IPS-18c (cell line): Measurements from ENCODE around the gene HSD17B2.

Source experiments
- H3K4me3 ChIP-seq: 2 replicates; pipeline ENCODE4 v1.7.0; 2013; ENCODE audit warnings: low read depth, mild to moderate bottlenecking, low read length, moderate library complexity; ENCODE audit not compliant: insufficient read depth
- H3K9me3 ChIP-seq: one replicate; pipeline ENCODE4 v1.6.1; 2013; ENCODE audit warnings: mild to moderate bottlenecking, low read length, moderate library complexity; ENCODE audit not compliant: control insufficient read depth, insufficient read depth

The HSD17B2 gene

DNA sequence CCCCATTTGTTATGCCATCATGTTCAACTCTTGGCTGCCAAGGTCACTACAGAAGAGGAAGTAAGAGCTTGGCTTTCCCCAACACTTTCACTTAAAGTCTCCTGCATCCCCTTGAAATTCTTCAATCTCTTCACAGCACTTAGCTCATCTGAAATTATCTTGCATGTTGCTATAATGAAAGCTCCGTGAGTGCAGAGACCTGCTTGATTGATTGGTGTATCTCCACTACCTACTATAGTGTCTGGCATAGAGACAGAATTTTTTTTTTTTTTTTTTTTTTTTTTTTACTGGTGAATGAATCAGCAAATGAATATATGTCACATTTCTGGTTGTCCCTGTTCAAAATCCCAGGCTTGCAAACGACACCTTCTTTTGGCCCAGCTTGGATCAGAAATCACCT, 21.9 kb upstream of the HSD17B2 start:
- Histone ChIP-seq H3K4me3 (no peak overlapping the region), H3K9me3 (peaks cover 11% of the 10 kb centered on the region)

DNA sequence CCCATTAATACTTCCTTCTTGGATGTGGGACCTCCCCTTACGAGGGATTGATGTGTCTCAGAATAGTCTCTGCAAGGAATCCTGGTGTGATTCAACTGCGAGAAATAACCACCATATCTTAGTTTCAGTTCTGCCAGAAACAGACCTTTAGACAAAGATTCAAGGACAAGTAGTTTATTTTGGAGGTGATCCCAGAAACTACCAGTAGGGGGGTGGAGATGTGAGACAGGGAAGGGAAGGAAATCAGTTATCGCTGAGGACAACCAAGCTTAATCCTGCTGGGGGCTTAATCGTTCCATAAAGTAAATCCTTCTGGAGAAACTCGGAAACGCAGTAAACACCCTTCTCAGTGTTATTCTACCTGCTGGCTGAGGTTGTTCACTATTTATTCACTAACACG, 18.8 kb upstream of the HSD17B2 start:
- Histone ChIP-seq H3K9me3 (no peaks in the 10 kb centered on the region), H3K4me3 (no peak overlapping the region)

DNA sequence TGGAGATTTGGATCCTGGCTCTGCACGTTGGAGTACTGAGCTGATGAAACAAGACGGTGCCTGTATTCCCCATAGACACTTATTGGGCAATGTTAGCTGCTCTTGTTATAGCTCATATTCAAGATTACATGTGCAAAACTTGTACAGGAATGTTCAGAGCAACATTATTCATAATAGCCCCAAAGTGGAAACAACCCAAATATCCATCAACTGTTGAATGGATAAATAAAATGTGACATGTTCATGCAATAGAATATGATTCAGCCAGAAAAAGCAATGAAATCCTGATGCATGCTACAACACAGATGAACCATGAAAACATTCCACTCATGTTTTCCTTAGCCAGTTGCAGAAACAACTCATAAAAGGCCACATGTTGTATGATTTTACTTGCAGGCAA, 18.1 kb upstream of the HSD17B2 start:
- Histone ChIP-seq H3K9me3 (no peaks in the 10 kb centered on the region), H3K4me3 (no peak overlapping the region)

DNA sequence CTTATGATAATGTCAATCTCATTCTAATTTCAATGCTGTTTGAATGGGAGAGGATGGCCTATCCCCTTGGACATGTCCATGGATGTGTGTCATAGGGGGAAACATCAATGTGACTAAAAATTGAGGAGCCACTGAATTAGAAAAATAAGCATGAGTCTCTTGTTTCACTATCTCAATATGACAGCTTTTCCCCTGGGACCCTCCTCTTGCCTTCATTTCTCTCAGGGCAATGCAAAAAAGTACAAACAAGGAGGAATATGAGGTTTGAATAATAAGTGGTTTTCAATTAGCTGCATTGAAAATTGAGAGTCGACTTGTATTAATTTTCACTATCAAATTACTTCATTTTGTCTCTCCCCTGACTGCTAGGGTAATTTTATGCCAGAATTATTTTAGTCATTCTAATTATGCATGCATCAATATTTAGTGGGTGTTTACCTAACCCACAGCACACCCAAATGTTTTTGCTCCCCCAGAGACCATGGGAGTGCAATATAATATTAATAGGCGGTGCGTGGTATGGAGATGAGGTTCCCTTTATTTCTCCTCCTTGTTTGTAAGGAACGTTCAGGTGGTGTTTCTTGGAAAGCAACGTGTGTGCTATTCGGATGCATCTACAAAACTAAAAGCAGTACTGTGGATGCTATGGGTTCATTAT, 17.0 kb upstream of the HSD17B2 start:
- no peak overlapping the region for H3K4me3 ChIP-seq
- H3K9me3 ChIP-seq: no peaks in the 10 kb centered on the region

DNA sequence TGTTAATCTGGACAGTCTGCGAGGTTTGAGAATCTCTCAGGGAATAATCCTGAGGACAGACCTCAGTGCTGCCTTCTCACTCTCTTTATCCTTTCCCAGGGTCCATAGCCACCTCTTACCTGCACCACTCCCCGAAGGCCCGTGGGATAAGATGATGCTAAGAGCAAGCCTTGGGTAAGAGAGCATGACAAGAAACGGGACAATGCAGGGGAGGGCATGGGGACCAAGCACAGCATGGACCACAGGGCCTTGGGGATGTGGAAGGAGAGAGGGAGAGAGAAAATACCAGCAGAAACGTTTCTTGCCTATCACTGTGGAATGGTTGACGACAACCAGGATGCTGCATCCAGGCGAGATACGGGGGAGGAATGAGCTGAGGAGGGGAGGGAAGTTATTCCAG, 15.5 kb upstream of the HSD17B2 start:
- H3K4me3 ChIP-seq: no peak overlapping the region
- H3K9me3 ChIP-seq: no peaks in the 10 kb centered on the region

DNA sequence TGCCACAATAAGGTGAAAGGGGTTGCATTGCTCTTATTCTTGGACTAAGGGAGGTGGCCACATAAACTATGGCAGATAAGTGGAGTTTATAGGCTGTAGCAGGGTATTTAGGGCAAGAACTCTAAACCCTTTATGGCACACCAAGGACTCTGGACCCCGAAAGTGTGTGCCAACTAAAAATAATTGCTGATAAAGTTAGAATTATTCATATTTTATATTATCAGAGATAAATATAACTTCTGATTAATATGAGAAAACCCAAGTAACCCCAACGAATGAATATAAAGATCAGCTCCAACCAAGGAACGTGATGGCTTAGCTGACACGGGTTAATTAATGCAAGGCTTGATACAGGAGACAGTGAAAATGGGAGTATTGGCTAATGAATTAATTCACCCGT, 15.0 kb upstream of the HSD17B2 start:
- no peak overlapping the region for H3K4me3 ChIP-seq
- H3K9me3 ChIP-seq: no peaks in the 10 kb centered on the region

DNA sequence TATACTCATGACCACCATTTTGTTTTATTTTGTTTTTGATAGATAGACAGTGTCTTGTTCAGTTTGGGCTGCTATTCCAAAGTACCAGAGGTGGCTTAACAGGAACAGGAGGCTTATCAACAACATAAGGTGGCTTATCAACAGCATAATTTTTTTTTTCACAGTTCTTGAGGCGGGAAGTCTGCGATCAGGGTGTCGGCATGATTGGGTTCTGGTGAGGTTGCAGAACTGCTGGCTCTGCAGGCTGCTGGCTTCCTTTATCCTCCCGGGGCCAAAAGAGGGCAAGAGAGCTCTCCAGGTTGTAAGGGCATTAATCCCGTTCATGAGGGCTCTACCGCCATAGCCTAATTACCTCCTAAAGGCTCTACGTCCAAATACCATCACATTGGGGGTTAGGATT, 11.8 kb upstream of the HSD17B2 start:
- H3K4me3 ChIP-seq: no peak overlapping the region
- H3K9me3 ChIP-seq: no peaks in the 10 kb centered on the region

DNA sequence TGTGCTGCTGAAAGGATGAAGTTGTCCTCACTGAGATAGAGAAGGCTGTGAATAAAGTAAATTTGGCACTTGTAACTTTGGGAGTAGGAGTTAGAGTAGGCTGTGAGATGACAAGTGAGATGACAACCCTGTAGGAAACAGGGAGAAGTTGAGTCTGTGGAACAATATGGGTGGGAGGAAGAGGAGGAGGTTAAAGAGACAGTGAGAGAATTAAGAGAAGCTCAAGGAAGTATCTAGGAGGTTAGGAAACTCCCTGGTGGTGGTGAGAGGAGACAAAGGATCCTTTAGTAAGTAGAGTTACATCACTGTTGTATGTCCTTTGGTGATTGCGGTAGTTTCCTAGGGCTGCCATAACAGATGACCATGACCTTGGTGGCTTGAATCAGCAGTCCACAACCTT, 10.7 kb upstream of the HSD17B2 start:
- Histone ChIP-seq H3K9me3 (no peaks in the 10 kb centered on the region), H3K4me3 (no peak overlapping the region)

DNA sequence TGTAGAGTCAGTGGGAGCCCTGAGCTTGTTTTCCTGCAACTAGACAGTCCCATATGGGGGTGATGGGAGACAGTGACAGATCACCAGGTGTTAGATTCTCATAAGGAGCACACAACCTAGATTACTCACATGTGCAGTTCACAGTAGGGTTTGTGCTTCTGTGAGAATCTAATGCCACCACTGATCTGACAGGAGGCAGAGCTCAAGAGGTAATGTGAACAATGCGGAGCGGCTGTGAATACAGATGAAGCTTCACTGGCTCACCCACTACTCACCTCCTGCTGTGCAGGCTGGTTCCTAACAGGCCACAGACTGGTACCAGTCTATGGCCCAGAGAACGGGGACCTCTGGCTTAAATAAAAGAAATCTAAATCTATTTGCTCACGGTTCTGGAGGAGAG, 10.2 kb upstream of the HSD17B2 start:
- no peak overlapping the region for H3K4me3 ChIP-seq
- no peaks in the 10 kb centered on the region for H3K9me3 ChIP-seq

DNA sequence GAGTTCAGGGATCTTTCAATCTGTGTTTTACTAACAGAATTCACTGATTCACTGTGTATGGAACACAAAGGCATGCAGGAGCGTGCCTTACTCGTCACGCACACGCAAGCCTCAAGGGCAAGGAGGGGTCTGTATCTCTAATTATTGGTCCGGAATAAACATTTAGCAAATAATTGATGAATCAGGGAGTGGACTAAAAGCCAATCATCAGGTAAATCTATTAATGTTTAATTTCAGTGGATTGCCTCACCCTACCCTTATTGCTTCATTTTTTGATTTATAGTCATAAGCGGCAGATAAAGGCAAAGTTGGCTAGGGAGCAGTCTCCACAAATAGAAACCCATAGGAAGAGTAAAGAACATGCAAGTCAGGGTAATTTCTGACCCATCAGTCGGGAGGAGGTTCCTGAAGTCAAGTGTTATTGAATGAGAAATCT, 7.4 kb upstream of the HSD17B2 start:
- Histone ChIP-seq H3K4me3 (no peak overlapping the region), H3K9me3 (no peaks in the 10 kb centered on the region)

DNA sequence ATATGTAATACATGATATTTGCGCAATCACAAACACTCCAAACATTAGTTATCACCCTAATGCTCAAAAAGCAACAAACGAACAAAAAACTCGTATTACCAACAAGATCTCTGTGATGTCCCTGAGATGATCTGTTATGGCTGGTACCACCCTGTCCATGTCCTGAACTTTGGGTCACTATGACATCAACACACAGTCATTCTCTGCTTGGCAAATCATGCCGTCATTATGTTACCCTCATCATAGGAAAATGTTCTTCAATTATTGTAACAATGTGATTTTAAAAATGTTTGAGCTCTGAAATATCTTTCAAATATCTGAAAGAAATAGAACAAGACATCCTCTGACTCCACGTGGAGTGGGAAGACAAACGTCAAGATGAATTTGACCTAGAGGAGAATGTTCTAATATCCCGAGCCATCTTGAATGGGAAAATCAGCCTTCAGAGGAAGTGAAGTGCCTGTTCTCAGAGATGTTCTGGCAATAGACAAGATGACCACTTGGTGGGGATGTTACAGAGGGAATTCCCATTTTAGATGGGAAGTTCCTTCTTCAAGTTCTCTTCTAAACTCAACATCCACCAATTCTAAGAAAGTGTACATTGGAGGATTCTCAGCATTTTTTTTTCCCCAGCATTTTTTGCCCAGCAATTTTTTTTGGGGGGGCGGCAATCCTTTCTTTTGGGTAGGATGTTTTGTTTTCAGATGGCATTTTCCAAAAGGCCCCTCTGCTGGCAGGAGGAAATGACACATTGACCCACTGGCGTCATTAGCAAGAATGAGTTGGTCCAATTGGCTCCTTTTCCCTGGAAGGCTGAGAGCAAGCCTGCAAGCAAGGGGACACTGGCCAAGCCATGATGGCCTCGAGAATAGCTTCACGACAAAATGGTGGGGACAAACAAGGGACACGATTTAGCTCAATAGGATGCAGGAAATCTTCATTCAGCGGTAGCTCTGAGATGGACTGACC, 3.7 kb upstream of the HSD17B2 start:
- no peak overlapping the region for H3K4me3 ChIP-seq

DNA sequence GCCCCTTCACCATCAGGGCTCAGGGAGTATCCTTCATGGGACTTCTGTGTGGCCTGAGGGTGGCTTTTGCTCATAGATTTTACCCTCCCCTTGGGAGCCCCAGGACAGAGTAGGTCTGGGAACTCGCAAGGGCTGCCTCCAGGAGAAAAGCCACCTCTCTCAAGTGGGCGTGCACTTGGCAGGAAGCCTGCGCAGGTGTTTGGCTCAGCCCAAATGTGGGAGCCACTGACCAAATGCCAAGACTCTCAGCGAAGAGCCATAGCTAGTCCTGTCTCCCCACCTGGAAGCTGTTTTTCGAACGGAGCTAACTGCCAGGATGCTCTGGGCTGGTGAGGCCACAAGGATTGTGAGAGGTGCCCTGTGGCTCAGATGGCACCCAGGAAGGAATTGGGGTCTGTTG, 2.0 kb upstream of the HSD17B2 start:
- H3K4me3 ChIP-seq: no peak overlapping the region
- no peaks in the 10 kb centered on the region for H3K9me3 ChIP-seq

More for the DNA sequence above, 3.7 kb upstream of the HSD17B2 start:
- H3K9me3 ChIP-seq: no peaks in the 10 kb centered on the region

DNA sequence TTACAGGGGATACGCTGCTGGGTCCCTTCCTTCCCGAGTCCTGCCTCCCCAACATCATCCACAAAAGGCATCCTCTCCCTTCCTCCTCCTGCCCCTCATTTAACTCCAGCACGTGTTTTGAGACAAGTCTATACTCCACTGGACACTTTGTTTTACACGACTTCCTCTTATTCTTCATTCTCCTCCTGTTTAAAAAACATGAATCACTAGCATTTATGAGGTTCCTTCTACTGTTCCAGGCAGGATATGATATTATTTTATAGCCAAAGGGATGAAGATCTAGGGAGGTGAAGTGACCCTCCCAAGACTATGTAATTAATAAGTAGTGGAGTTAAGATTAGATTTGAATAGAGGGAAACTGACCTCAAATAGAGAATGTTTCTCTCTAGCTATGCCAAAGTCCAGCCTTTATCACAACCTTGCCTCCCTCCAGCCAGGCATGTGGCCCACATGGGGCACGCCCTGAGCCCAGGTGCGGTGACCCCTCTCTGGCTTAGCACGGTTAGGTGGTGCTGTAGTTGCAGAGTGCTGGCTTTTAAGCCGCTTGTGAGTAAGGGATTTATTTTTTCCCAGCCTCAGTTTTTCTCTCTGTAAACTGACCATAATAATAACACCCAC, 1.3 kb upstream of the HSD17B2 start:
- H3K4me3 ChIP-seq: no peak overlapping the region

DNA sequence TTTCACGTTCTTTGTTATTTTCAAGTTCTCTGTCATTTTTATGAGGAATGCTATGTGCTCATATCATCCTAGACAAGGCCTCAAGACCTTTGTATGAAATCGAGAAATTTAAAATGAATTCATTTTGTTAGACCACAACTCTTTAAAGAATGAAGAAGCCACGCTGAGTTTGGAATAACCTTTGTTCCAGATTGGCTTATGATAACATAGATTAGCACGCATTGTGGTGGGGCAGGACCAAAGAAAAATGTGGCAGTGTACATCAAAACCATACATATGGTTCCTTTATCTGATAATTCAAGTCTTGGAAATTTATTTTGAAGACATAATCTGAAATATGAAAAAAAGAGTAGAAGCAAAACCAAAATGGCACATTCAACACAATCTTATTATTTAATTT, 2.2 kb downstream of the HSD17B2 start:
- Histone ChIP-seq H3K9me3 (no peaks in the 10 kb centered on the region), H3K4me3 (no peak overlapping the region)

More for the DNA sequence above, 1.3 kb upstream of the HSD17B2 start:
- H3K9me3 ChIP-seq: no peaks in the 10 kb centered on the region

DNA sequence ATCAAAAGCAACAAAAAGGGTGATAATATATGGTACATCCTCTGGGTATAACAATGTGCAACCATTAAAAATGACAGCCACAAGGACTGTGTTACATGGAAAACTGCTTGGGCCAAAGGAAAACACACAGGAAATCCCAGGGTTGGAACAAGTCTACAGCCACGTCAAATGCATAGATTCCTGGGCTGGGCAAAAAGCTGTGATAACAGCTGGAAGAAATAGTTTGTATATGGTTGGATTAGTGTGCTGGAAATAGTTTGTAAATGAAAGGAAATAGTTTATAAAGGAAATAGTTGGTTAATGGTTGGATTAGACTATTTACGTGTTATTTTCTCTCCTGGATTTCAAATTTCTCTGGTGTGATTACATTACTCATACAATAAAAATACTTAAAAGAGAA, 2.6 kb downstream of the HSD17B2 start:
- Histone ChIP-seq H3K4me3 (no peak overlapping the region), H3K9me3 (no peaks in the 10 kb centered on the region)

DNA sequence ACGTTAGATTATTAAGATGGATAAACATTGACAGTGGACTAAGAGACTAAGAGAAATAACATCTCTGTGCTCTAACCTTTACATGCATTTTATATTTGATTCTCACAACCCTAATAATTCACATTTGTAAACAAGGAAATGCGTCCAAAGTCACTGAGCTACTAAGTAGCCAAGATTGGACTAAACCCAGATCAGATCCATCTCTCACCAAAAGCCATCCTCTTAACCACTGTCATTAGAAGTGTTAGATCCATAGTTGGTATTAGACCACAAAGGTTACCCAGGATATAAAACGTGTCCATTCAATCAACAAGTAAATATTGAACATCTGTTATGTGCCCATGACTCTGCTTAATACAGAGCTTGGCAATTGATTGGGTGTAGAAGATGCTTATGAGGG, 5.2 kb downstream of the HSD17B2 start:
- no peak overlapping the region for H3K4me3 ChIP-seq
- no peaks in the 10 kb centered on the region for H3K9me3 ChIP-seq

DNA sequence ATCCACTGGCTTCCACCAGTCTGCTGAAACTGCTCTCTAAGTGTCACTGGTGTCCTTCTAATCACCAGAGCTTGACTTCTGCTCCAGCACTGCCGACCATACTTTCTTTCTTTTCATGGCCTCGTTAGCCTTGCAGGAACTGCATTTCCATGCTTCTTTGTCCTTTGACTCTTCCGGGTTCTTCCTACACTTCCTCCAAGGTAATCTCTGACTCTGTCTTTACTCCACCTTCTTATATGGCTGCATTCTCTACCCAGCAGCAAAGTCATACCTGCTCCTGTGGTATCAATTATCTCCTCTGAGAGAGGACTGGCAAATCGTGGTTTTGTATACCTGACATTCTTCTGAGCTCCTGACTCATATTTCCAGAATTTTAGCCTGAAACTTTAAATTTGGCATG, 6.5 kb downstream of the HSD17B2 start:
- H3K9me3 ChIP-seq: no peaks in the 10 kb centered on the region

DNA sequence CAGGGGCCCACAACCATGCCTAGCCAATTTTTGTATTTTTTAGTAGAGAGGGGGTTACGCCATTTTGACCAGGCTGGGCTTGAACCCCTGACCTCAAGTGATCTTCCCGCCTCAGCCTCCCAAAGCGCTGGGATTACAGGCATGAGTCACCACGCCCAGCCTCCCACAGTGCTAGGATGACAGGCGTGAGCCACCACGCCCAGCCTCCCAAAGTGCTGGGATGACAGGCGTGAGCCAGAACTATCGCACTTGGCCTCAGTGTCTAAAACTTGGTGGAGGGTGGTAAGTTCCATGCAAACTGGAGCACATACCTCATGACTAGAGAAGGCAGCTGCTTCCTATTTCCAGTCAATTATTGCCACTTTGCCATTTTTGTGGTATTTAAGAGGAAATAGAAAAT, 7.1 kb downstream of the HSD17B2 start:
- no peaks in the 10 kb centered on the region for H3K9me3 ChIP-seq

More for the DNA sequence above, 6.5 kb downstream of the HSD17B2 start:
- H3K4me3 ChIP-seq: no peak overlapping the region

More for the DNA sequence above, 7.1 kb downstream of the HSD17B2 start:
- no peak overlapping the region for H3K4me3 ChIP-seq
